Stimulated activated naive CD8-positive, alpha-beta T cell treated with anti-CD3 and anti-CD28 coated beads, Interleukin-15, amount 100 ng/mL, for 72 hours (primary cell): Measurements from ENCODE around the gene TRIM51.
"Not testable (repeated sequence)": the region's sequence is repeated elsewhere in the genome, so short reads cannot be mapped to it uniquely, and the experiment has no call there.

Source experiments
- ATAC-seq: fragments of 150-1000 bp; cut with Tn5 transposase; 2 replicates; pipeline ENCODE4 v1.10.0; 2021; ENCODE audit warnings: mild to moderate bottlenecking, moderate library complexity
- DNase-seq, 2 donors: peaks; one replicate each; pipeline ENCODE4 v3.0.0; 2021 to 2022
- H3K27ac Mint-ChIP-seq, 2 donors: one replicate each; pipeline ENCODE4 v1.8.0; 2022; ENCODE audit warnings: mild to moderate bottlenecking in 2 of 2, mixed read lengths in 2 of 2, moderate library complexity in 2 of 2
- H3K27me3 Mint-ChIP-seq: one replicate; pipeline ENCODE4 v1.8.0; 2022; ENCODE audit warnings: mixed read lengths
- H3K4me1 Mint-ChIP-seq: one replicate; pipeline ENCODE4 v1.8.0; 2022; ENCODE audit warnings: mild to moderate bottlenecking, mixed read lengths
- H3K4me3 Mint-ChIP-seq, 2 donors: one replicate each; pipeline ENCODE4 v1.8.0; 2022; ENCODE audit warnings: mild to moderate bottlenecking in 2 of 2, mixed read lengths in 2 of 2, moderate library complexity in 1 of 2
- H3K9me3 Mint-ChIP-seq, 2 donors: one replicate each; pipeline ENCODE4 v1.8.0; 2022; ENCODE audit warnings: mixed read lengths in 2 of 2

Gene TRIM51

GRCh38 chr11:55882997-55883396 is at the start of gene TRIM51:
TRIM51 (plus strand) TSS chr11:55883297; CDS start chr11:55885429, 2,132 bp downstream.
- H3K27ac Mint-ChIP-seq, DNase-seq, H3K4me1 Mint-ChIP-seq, H3K4me3 Mint-ChIP-seq, H3K9me3 Mint-ChIP-seq, ATAC-seq, H3K27me3 Mint-ChIP-seq: not testable (repeated sequence)

- Mint-ChIP-seq H3K4me1 (no peaks in the 10 kb centered on the region), H3K27me3 (no peaks in the 10 kb centered on the region), H3K27ac (no peak within 1 kb of the TSS), H3K4me3 (no peak within 1 kb of the TSS), H3K9me3 (peaks cover 9 to 21% of the 10 kb centered on the region in 2 donors)
- DNase-seq, result no peak
- no peak for ATAC-seq
Observed at GRCh38 chr11:55838452-55838851, 44.6 kb upstream of the TRIM51 start, which contains the start of gene OR5D16. OR5D16 (plus strand) TSS chr11:55838752; CDS start chr11:55838752, 0 bp downstream.

- no peak overlapping the region for H3K27ac Mint-ChIP-seq
- no peak overlapping the region for H3K4me3 Mint-ChIP-seq
- no peak for DNase-seq
- H3K4me1 Mint-ChIP-seq, result no peaks in the 10 kb centered on the region
- H3K27me3 Mint-ChIP-seq, result no peaks in the 10 kb centered on the region
- no peaks in the 10 kb centered on the region for H3K9me3 Mint-ChIP-seq
- ATAC-seq, result no peak
Observed at GRCh38 chr11:55847453-55847852, 35.6 kb upstream of the TRIM51 start.

- no peak for ATAC-seq
- no peaks in the 10 kb centered on the region for H3K27me3 Mint-ChIP-seq
- H3K4me3 Mint-ChIP-seq, result no peak overlapping the region
- peaks cover 9 to 10% of the 10 kb centered on the region in 2 donors for H3K9me3 Mint-ChIP-seq
- no peak for DNase-seq
- H3K4me1 Mint-ChIP-seq, result no peaks in the 10 kb centered on the region
- H3K27ac Mint-ChIP-seq, result no peak overlapping the region
Observed at GRCh38 chr11:55849037-55849436, 34.1 kb upstream of the TRIM51 start.

GRCh38 chr11:55852141-55852540 is 31.0 kb upstream of the TRIM51 start:
- no peak for ATAC-seq
- Mint-ChIP-seq H3K27me3 (no peaks in the 10 kb centered on the region), H3K4me3 (no peak overlapping the region)

GRCh38 chr11:55854704-55855103 is 28.4 kb upstream of the TRIM51 start:
- Mint-ChIP-seq H3K4me3 (no peak overlapping the region), H3K9me3 (peaks cover 18 to 23% of the 10 kb centered on the region in 2 donors), H3K27me3 (no peaks in the 10 kb centered on the region), H3K27ac (no peak overlapping the region), H3K4me1 (no peaks in the 10 kb centered on the region)
- DNase-seq, result no peak
- ATAC-seq, result no peak

More at GRCh38 chr11:55852141-55852540, 31.0 kb upstream of the TRIM51 start:
- DNase-seq, result no peak
- peaks cover 18% of the 10 kb centered on the region in 2 donors for H3K9me3 Mint-ChIP-seq
- no peaks in the 10 kb centered on the region for H3K4me1 Mint-ChIP-seq
- no peak overlapping the region for H3K27ac Mint-ChIP-seq

- DNase-seq, H3K4me1 Mint-ChIP-seq, H3K9me3 Mint-ChIP-seq, ATAC-seq, H3K4me3 Mint-ChIP-seq, H3K27me3 Mint-ChIP-seq: not testable (repeated sequence)
- H3K27ac Mint-ChIP-seq, result peak overlapping the region in 1 of 2 donors; percentile 71
Observed at GRCh38 chr11:55867354-55867753, 15.7 kb upstream of the TRIM51 start.

- H3K4me1 Mint-ChIP-seq, H3K27ac Mint-ChIP-seq, DNase-seq, ATAC-seq, H3K4me3 Mint-ChIP-seq, H3K27me3 Mint-ChIP-seq: not testable (repeated sequence)
- peaks cover 0 to 11% of the 10 kb centered on the region in 2 donors for H3K9me3 Mint-ChIP-seq
Observed at GRCh38 chr11:55872731-55873130, 10.4 kb upstream of the TRIM51 start.

- not testable (repeated sequence) for ATAC-seq, DNase-seq, H3K27me3 Mint-ChIP-seq, H3K4me3 Mint-ChIP-seq, H3K27ac Mint-ChIP-seq, H3K4me1 Mint-ChIP-seq
- peaks cover 0 to 11% of the 10 kb centered on the region in 2 donors for H3K9me3 Mint-ChIP-seq
Observed at GRCh38 chr11:55873146-55873545, 10.0 kb upstream of the TRIM51 start.

GRCh38 chr11:55884995-55885394 is 1.9 kb downstream of the TRIM51 start:
- H3K27ac Mint-ChIP-seq, ATAC-seq, H3K4me3 Mint-ChIP-seq, H3K9me3 Mint-ChIP-seq, DNase-seq, H3K27me3 Mint-ChIP-seq, H3K4me1 Mint-ChIP-seq: not testable (repeated sequence)

GRCh38 chr11:55885481-55885880 is 2.4 kb downstream of the TRIM51 start:
- not testable (repeated sequence) for DNase-seq, H3K27me3 Mint-ChIP-seq, H3K4me3 Mint-ChIP-seq, H3K4me1 Mint-ChIP-seq, H3K27ac Mint-ChIP-seq, ATAC-seq, H3K9me3 Mint-ChIP-seq

- Mint-ChIP-seq H3K27me3 (no peaks in the 10 kb centered on the region), H3K4me1 (no peaks in the 10 kb centered on the region), H3K27ac (peak overlapping the region in 1 of 2 donors; percentile 10), H3K4me3 (no peak overlapping the region), H3K9me3 (peaks cover 9 to 15% of the 10 kb centered on the region in 2 donors)
- DNase-seq, result no peak
- no peak for ATAC-seq
Observed at GRCh38 chr11:55895216-55895615, 12.1 kb downstream of the TRIM51 start.

GRCh38 chr11:55902308-55902707 is 19.2 kb downstream of the TRIM51 start:
- Mint-ChIP-seq H3K27me3 (no peaks in the 10 kb centered on the region), H3K27ac (no peak overlapping the region), H3K9me3 (peaks cover 0 to 22% of the 10 kb centered on the region in 2 donors), H3K4me3 (no peak overlapping the region), H3K4me1 (no peaks in the 10 kb centered on the region)
- DNase-seq (no peak), ATAC-seq (no peak)

GRCh38 chr11:55914482-55914881 is 31.4 kb downstream of the TRIM51 start, which contains the start of gene OR5W2:
OR5W2 (minus strand) TSS chr11:55914582; CDS start chr11:55914582, 0 bp downstream.
- H3K27me3 Mint-ChIP-seq, result no peaks in the 10 kb centered on the region
- H3K9me3 Mint-ChIP-seq, result peaks cover 5 to 8% of the 10 kb centered on the region in 2 donors
- DNase-seq (no peak), ATAC-seq (no peak)
- H3K4me3 Mint-ChIP-seq, result no peak within 1 kb of the TSS
- no peak within 1 kb of the TSS for H3K27ac Mint-ChIP-seq
- no peaks in the 10 kb centered on the region for H3K4me1 Mint-ChIP-seq

- peaks cover 0 to 7% of the 10 kb centered on the region in 2 donors for H3K9me3 Mint-ChIP-seq
Observed at GRCh38 chr11:55920537-55920936, 37.4 kb downstream of the TRIM51 start.

GRCh38 chr11:55936300-55936699 is 53.2 kb downstream of the TRIM51 start, which contains the start of gene OR5I1:
OR5I1 (minus strand) TSS chr11:55936400; CDS start chr11:55936400, 0 bp downstream.
- ATAC-seq (no peak), DNase-seq (no peak)
- Mint-ChIP-seq H3K27me3 (no peaks in the 10 kb centered on the region), H3K4me3 (no peak within 1 kb of the TSS), H3K9me3 (peaks cover 0 to 8% of the 10 kb centered on the region in 2 donors), H3K4me1 (no peaks in the 10 kb centered on the region), H3K27ac (no peak within 1 kb of the TSS)

More at GRCh38 chr11:55920537-55920936, 37.4 kb downstream of the TRIM51 start:
- no peaks in the 10 kb centered on the region for H3K27me3 Mint-ChIP-seq
- H3K27ac Mint-ChIP-seq, result no peak overlapping the region
- H3K4me1 Mint-ChIP-seq, result no peaks in the 10 kb centered on the region
- H3K4me3 Mint-ChIP-seq, result no peak overlapping the region
- ATAC-seq, result no peak
- DNase-seq, result no peak
